ENCODE data around the gene SPECC1L. TPM values are rescaled to one million over a fixed set of nuclear protein-coding genes. Genes with fewer than 3 reads are reported as not detected.
A peak's percentile ranks its signal among the peaks of the same experiment; 100 is the strongest.

Gene SPECC1L
- total and polyA plus RNA-seq, 2 of the 8 experiments (the other 6 are each of a cell fraction or from before 2014, with no cell fraction given), result 15.7 to 61.6 TPM

DNA sequence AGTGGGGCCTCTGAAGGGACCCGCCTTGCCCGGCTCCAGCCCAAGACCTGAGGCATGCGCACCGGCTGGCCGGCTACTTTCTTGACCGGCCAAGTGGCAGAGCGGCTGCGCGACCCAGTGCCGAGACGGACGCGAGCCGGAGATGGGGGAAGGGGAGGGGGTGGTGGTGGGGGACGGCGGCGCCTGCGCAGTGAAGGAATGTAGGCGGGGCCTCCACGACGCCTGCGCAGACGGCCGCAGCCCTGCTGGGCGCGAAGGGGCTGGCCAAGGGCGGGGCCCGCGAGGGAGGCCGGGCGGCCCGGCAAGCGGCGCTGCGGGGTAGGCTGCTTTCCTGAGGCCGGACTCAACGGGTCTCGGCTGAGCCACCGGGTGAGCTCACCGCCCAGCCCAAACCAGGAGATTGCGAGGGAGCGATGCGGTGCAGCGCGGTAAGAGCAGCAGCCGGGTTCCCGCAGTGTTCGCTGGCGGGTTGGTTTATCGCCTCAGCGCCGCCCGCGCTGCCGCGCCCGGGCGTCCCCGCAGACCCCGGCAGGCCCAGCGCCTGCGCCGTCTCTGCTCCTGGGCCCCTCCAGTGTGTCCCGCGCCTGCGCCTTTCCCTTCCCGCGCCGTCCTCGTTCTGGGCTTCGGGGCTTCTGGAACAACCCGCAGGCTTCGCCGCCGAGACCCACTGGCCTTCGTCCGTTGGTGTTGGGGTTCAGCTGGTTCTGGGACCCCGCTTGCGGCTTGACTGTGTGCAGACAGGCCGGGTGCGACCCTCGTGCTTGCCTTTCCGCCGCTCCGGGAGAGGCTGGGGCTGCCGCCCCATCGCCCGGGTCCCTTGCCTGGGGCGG lies at the start of gene SPECC1L (continued):
- TF ChIP-seq SIN3A (conservative IDR thresholded peaks at IDR 0.05 in 1 of 2, IDR thresholded peaks at IDR 0.05 in 1 of 2; ENCODE audit: low read depth in 1 of 2, low read length in 2 of 2) (peak; percentile 24 to 79; a peak in 1 of 4 replicates), RAD21 (IDR thresholded peaks at IDR 0.05 in 1 of 2, conservative IDR thresholded peaks at IDR 0.05 in 1 of 2; ENCODE audit: low read depth in 2 of 2, low read length in 2 of 2) (no peak), POU5F1 (IDR thresholded peaks at IDR 0.05; ENCODE audit: low read depth, low read length) (no peak), PHF8 (conservative IDR thresholded peaks at IDR 0.05; ENCODE audit: low read depth, low read length) (peak; percentile 100), JUND (IDR thresholded peaks at IDR 0.05; ENCODE audit: low read length) (0 out of 2 replicates have a peak, but pooled peaks have one; percentile 6), POLR2A (IDR thresholded peaks at IDR 0.05; ENCODE audit: control extremely low read depth in 1 of 2, low read depth in 2 of 2, low read length in 2 of 2) (peak; percentile 89 to 96), CTBP2 (IDR thresholded peaks at IDR 0.05; ENCODE audit: borderline replicate concordance, insufficient read depth, insufficient read length, low read length) (no peak), FOSL1 (IDR thresholded peaks at IDR 0.05; ENCODE audit: insufficient read depth, low read depth, low read length) (no peak), ZNF274 (IDR thresholded peaks at IDR 0.05; ENCODE audit: borderline replicate concordance, extremely low read depth, low read length) (no peak), EP300 (IDR thresholded peaks at IDR 0.05; ENCODE audit: borderline replicate concordance in 1 of 2, low read depth in 2 of 2, low read length in 2 of 2) (no peak), POLR2AphosphoS5 (IDR thresholded peaks at IDR 0.05; ENCODE audit: low read depth, low read length) (peak; percentile 86), SP4 (IDR thresholded peaks at IDR 0.05; ENCODE audit: low read length) (0 out of 2 replicates have a peak, but pooled peaks have one; percentile 33), RBBP5 (IDR thresholded peaks at IDR 0.05; ENCODE audit: borderline replicate concordance, low read depth, low read length) (peak; percentile 93)
- TF ChIP-seq, protein P1, sequence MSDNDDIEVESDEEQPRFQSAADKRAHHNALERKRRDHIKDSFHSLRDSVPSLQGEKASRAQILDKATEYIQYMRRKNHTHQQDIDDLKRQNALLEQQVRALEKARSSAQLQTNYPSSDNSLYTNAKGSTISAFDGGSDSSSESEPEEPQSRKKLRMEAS (IDR thresholded peaks at IDR 0.05), result 0 out of 2 replicates have a peak, but pooled peaks have one; percentile 11
